HFF-Myc (cell line): ENCODE data around the gene BARX2.

Experiments used
- DNase-seq: peaks from one replicate; pipeline ENCODE4 v3.0.0-alpha.2; 2011; ENCODE audit warnings: low read depth; ENCODE audit errors: extremely low read depth
- H3K4me3 ChIP-seq: replicated peaks from 2 replicates; pipeline ENCODE4 v1.5.1; 2011; ENCODE audit warnings: low read depth, mild to moderate bottlenecking, control low read depth, low read length
- TF ChIP-seq, protein P1 (sequence below): IDR thresholded peaks from 2 replicates; pipeline ENCODE4 v1.5.1; 2012; ENCODE audit warnings: mild to moderate bottlenecking, low read depth, low read length, control low read depth; ENCODE audit errors: missing control alignments

BARX2 gene

DNA sequence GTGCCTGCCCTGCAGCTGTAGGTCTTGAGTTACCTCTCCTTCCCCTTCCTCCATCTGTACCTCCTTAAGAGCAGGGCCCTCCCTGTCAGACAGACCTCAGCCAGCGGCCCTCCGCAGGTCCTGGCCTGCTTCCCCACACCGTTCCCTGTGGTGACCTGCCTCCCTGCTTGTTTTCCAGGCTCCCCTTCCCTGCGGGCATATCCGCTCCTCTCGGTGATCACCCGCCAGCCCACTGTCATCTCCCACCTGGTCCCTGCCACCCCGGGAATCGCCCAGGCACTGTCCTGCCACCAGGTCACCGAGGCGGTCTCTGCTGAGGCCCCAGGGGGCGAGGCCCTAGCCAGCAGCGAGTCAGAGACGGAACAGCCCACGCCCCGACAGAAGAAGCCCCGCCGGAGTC is 60.9 kb downstream of the BARX2 start:
- TF ChIP-seq, protein P1, sequence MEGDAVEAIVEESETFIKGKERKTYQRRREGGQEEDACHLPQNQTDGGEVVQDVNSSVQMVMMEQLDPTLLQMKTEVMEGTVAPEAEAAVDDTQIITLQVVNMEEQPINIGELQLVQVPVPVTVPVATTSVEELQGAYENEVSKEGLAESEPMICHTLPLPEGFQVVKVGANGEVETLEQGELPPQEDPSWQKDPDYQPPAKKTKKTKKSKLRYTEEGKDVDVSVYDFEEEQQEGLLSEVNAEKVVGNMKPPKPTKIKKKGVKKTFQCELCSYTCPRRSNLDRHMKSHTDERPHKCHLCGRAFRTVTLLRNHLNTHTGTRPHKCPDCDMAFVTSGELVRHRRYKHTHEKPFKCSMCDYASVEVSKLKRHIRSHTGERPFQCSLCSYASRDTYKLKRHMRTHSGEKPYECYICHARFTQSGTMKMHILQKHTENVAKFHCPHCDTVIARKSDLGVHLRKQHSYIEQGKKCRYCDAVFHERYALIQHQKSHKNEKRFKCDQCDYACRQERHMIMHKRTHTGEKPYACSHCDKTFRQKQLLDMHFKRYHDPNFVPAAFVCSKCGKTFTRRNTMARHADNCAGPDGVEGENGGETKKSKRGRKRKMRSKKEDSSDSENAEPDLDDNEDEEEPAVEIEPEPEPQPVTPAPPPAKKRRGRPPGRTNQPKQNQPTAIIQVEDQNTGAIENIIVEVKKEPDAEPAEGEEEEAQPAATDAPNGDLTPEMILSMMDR, result no peak
- no peak for DNase-seq
- H3K4me3 ChIP-seq, result no peak overlapping the region

DNA sequence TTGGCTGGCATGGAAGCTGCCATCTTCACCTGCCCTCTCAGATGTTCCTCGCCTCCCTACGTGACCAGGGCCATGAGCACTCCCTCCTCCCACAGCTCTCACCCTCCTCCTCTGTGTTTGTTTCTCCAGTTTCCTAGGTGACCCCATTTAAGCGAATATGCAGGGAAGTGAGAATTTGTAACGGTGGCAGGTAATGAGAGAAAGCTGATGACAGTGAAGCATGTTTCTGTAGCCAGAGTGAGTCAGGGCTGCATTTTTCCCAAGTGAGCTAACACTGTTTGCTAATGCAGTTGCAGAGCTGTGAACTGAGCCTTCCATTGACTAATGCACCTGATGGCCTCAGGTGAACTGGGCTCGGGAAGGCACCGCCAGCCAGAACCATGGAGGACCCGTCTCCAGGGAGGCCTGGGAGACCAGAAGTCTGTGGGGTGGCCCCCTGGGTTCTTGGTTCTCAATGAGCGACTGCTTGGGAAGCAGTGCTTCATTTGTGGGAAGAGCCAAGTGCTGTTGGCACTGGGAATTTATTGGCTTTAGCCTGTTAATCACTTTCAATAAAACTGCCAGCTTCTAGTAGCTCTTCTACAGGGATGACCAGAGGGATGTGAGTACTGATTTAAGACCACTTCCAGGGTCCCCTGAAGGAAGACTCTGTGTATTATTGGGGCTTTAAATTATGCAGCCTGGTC is 64.5 kb downstream of the BARX2 start:
- no peak for DNase-seq
- TF ChIP-seq, protein P1, result no peak
- H3K4me3 ChIP-seq, result no peak overlapping the region

DNA sequence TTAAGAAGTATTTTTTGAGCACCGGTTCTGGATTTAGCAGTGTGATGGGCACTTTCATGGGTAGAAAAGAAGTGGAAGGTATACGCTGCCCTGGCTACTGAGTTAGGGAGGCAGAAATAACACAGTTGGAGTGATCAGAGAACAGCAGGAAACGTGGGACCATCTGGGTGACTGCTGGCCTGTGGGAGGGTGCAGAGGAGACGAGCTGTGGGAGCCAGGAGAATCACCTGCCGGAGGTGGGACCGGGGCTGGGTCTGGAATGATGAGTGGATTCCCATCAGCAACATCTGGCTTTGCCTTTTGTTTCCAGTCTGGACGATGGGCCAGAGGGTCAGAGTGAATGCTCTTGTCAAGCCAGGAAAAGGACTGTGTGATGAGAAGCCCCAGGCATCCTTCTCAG is 66.5 kb downstream of the BARX2 start:
- H3K4me3 ChIP-seq, result no peak overlapping the region
- TF ChIP-seq, protein P1, result no peak
- no peak for DNase-seq

DNA sequence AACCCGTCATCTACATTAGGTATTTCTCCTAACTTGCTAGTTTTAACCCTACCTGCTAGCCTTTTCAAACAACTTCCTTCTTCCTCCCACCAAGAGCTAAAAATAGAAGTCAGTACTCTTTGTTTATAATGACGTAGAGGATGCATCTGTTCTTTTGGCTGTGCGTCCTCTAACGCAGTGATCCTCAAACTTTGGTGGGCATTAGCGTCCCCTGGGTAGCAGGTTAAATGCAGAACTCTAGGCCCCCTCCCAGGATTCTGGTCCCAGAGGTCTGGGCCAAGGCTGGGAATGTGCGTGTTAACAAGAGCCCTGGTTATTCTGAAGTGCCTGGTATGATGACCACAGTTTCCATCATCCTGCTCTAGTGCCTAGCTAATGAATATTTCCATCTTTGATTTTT is 67.6 kb downstream of the BARX2 start:
- TF ChIP-seq, protein P1, result no peak
- no peak for DNase-seq
- no peak overlapping the region for H3K4me3 ChIP-seq

DNA sequence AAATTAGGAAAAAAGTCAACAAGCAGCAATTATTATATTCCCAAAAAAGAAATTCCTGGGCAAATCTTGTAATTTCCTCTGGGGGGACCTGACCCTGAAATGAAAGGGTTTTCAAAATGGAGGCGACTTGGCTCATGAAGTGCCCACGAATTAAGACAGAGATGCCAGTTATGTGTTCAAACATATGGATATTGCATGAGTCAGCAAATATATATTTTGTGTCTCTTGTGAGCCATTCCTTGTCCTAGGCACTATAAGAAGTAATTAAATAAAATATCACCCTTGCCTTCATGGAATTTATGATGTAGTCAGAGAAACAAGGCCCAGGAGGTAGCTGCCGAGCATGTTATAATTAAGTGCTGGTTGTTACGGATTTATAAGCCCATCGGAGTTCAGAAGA is 68.6 kb downstream of the BARX2 start:
- no peak for DNase-seq
- H3K4me3 ChIP-seq, result no peak overlapping the region
- TF ChIP-seq, protein P1, result no peak

DNA sequence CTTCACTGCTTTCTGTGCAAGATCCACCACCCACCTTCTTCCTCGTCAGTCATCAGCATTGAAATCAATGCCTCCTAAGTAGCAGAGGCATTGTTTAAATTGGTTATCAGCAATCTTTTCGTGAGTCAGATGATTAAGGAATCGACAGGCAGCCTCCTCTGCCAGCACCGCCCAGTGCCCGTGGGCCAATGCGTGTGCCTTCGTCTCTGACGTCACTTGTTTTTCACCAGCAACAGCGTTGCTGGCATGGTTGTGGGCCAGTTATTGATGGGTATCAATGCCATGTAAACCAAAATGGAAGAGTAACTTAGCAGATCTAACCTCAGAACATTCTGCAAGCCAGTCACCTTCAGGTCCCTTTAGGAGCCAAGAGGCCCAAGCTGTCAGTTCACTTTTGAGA is 69.6 kb downstream of the BARX2 start:
- TF ChIP-seq, protein P1, result no peak
- H3K4me3 ChIP-seq, result no peak overlapping the region
- DNase-seq, result no peak

DNA sequence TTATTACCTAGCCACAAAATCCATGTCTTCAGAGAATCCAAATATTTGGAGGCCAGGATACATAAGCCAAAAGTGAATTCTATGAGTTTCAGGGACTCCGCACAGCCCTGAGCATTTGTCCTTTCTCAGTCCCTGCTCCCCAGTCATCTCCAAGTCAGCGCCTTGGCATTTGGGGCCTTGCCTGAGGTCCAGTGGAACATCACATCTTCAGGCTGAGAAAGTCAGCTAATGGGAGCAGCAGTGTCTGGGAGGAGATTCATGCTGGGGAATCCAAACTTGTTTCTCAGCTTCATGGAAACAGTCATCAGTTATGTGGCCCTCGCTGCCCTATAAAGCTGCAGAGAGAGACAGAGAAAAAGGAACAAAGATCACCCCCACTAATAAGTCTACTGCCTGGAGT is 70.9 kb downstream of the BARX2 start:
- TF ChIP-seq, protein P1, result no peak
- no peak for DNase-seq
- no peak overlapping the region for H3K4me3 ChIP-seq
